Stimulated activated naive CD8-positive, alpha-beta T cell treated with anti-CD3 and anti-CD28 coated beads, Interleukin-15, amount 100 ng/mL, for 72 hours (primary cell): ENCODE results near the gene CACNG4.

Experiments
- ATAC-seq: fragments of 150-1000 bp; cut with Tn5 transposase; 2 replicates; pipeline ENCODE4 v1.10.0; 2021; ENCODE audit warnings: mild to moderate bottlenecking, moderate library complexity
- DNase-seq, 2 donors: peaks; one replicate each; pipeline ENCODE4 v3.0.0; 2021 to 2022
- H3K27ac Mint-ChIP-seq, 2 donors: one replicate each; pipeline ENCODE4 v1.8.0; 2022; ENCODE audit warnings: mild to moderate bottlenecking in 2 of 2, mixed read lengths in 2 of 2, moderate library complexity in 2 of 2
- H3K27me3 Mint-ChIP-seq: one replicate; pipeline ENCODE4 v1.8.0; 2022; ENCODE audit warnings: mixed read lengths
- H3K4me1 Mint-ChIP-seq: one replicate; pipeline ENCODE4 v1.8.0; 2022; ENCODE audit warnings: mild to moderate bottlenecking, mixed read lengths
- H3K4me3 Mint-ChIP-seq, 2 donors: one replicate each; pipeline ENCODE4 v1.8.0; 2022; ENCODE audit warnings: mild to moderate bottlenecking in 2 of 2, mixed read lengths in 2 of 2, moderate library complexity in 1 of 2
- H3K9me3 Mint-ChIP-seq, 2 donors: one replicate each; pipeline ENCODE4 v1.8.0; 2022; ENCODE audit warnings: mixed read lengths in 2 of 2

CACNG4 gene

DNA sequence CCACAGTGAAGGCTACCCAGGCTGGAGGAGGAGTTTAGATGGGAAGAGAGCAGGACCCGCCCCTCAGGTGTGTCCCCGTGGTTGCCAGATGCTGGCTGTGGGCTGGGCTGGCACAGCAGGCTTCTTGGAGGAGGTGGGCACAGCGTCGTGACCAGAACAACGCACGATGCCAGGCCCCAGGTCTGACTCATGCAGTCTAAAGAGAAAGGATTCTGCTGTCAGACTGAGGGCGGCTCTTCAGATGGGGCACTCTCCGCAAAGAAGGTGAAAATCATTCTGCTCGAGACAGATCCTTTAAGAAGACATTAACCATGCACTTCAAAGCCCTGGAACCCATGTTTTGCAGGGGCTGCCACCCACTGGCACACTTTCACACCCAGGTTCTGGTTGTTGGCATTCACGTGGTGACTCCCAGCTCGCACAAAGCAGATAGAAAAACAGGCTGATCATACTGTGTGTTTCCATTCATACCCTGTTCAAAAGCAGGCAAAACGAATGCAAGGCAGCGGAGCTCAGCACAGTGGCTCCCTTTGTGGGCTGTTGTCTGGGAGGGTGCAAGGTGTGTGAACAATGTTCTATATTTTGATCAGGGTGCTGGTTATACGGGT lies 19.0 kb downstream of the CACNG4 start:
- DNase-seq = no peak
- Mint-ChIP-seq H3K27ac (no peak overlapping the region), H3K4me3 (no peak overlapping the region), H3K4me1 (peaks cover 14% of the 10 kb centered on the region), H3K27me3 (peaks cover 58% of the 10 kb centered on the region), H3K9me3 (no peaks in the 10 kb centered on the region)
- ATAC-seq = no peak

GRCh38 chr17:66984730-66985129 lies 20.2 kb downstream of the CACNG4 start:
- peaks cover 60% of the 10 kb centered on the region for H3K27me3 Mint-ChIP-seq

GRCh38 chr17:66985338-66986237 lies 21.1 kb downstream of the CACNG4 start:
- peak overlapping the region; percentile 79 to 88 for H3K27ac Mint-ChIP-seq
- peak overlapping the region; percentile 20 to 40 for H3K4me3 Mint-ChIP-seq
- peak; percentile 83 for ATAC-seq
- peaks cover 14% of the 10 kb centered on the region for H3K4me1 Mint-ChIP-seq
- peaks cover 66% of the 10 kb centered on the region for H3K27me3 Mint-ChIP-seq
- peak in 1 of 2 donors; percentile 43 for DNase-seq
- no peaks in the 10 kb centered on the region for H3K9me3 Mint-ChIP-seq

More at GRCh38 chr17:66984730-66985129, 20.2 kb downstream of the CACNG4 start:
- DNase-seq (no peak), ATAC-seq (no peak)
- Mint-ChIP-seq H3K9me3 (no peaks in the 10 kb centered on the region), H3K4me1 (peaks cover 14% of the 10 kb centered on the region), H3K27ac (peak overlapping the region in 1 of 2 donors; percentile 79), H3K4me3 (no peak overlapping the region)

DNA sequence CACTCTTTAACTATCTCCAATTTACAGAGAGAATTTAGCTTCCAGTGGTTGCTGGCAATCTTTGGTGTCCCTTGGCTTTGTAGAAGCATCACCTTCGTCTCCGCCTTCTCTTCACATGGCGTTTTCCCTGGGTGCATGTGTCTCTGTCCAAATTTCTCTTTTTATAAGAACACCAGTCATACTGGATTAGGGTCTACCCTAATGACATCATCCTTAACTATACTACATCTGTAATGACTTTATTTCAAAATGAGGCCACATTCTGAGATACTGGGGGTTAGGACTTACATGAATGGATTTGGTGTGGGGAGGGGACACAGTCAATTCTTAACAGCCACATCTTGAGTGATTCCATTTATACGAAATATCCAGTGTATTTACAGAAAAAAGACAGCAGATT lies 22.2 kb downstream of the CACNG4 start:
- H3K27ac Mint-ChIP-seq = peak overlapping the region in 1 of 2 donors; percentile 31
- H3K27me3 Mint-ChIP-seq = peaks cover 75% of the 10 kb centered on the region
- peaks cover 14% of the 10 kb centered on the region for H3K4me1 Mint-ChIP-seq
- ATAC-seq (no peak), DNase-seq (no peak)
- H3K4me3 Mint-ChIP-seq = no peak overlapping the region
- no peaks in the 10 kb centered on the region for H3K9me3 Mint-ChIP-seq

DNA sequence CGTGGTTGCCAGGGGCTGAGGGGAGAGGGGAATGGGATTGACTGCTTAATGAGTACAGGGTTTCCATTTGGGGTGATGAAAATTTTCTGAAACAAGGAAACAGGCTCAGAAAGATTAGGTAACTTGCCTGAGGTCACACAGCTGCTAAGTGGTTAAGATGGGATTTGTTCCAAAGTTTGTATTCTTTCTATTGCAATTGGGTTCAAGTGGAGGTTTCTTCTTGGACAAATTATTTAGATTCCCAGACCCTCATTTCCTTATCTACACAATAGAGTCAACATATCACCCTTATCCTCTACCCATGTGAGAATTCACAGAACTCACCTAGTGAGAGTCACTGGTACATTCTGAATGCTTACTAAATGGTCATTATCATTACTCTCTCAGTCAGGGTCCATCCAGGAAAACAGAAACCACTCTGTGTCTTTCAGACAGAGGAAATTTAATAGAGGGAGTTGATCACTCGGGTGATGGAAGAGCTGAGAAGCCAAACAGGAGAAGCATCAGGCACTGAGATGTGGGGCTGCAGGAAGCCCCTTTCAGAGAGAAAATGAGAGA lies 22.6 kb downstream of the CACNG4 start:
- ATAC-seq = no peak
- DNase-seq = no peak
- peaks cover 14% of the 10 kb centered on the region for H3K4me1 Mint-ChIP-seq
- no peaks in the 10 kb centered on the region for H3K9me3 Mint-ChIP-seq
- peaks cover 76% of the 10 kb centered on the region for H3K27me3 Mint-ChIP-seq
- no peak overlapping the region for H3K4me3 Mint-ChIP-seq
- H3K27ac Mint-ChIP-seq = no peak overlapping the region

GRCh38 chr17:66988069-66988798 lies 23.7 kb downstream of the CACNG4 start:
- Mint-ChIP-seq H3K4me1 (peaks cover 14% of the 10 kb centered on the region), H3K27me3 (peaks cover 70% of the 10 kb centered on the region), H3K4me3 (no peak overlapping the region), H3K27ac (no peak overlapping the region), H3K9me3 (no peaks in the 10 kb centered on the region)
- DNase-seq = no peak
- ATAC-seq = no peak

DNA sequence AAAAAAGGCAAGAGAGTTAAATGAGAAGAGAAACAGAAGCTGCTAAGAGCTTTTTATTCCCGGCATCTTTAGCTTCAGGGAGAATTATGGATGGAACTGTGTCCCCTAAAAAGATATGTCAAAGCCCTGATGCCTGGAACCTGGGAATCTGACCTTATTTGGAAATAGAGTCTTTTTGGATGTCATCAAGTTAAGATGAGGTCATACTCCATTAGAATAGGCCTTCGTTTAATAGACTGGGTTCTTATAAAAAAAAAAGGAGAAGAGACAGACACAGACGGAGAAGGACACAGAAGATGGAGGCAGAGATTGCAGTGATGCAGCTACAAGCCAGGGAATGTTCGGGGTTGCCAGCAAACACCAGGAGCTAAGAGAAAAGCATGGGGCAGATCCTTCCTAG lies 24.6 kb downstream of the CACNG4 start:
- H3K9me3 Mint-ChIP-seq = no peaks in the 10 kb centered on the region

GRCh38 chr17:66989579-66989978 lies 25.1 kb downstream of the CACNG4 start:
- no peak for DNase-seq
- H3K27ac Mint-ChIP-seq = no peak overlapping the region
- H3K4me3 Mint-ChIP-seq = no peak overlapping the region
- no peak for ATAC-seq
- H3K27me3 Mint-ChIP-seq = peaks cover 65% of the 10 kb centered on the region
- H3K4me1 Mint-ChIP-seq = peaks cover 14% of the 10 kb centered on the region
- no peaks in the 10 kb centered on the region for H3K9me3 Mint-ChIP-seq

More for the DNA sequence above, 24.6 kb downstream of the CACNG4 start:
- DNase-seq (no peak), ATAC-seq (no peak)
- Mint-ChIP-seq H3K27ac (no peak overlapping the region), H3K4me1 (peaks cover 14% of the 10 kb centered on the region), H3K4me3 (no peak overlapping the region), H3K27me3 (peaks cover 66% of the 10 kb centered on the region)

DNA sequence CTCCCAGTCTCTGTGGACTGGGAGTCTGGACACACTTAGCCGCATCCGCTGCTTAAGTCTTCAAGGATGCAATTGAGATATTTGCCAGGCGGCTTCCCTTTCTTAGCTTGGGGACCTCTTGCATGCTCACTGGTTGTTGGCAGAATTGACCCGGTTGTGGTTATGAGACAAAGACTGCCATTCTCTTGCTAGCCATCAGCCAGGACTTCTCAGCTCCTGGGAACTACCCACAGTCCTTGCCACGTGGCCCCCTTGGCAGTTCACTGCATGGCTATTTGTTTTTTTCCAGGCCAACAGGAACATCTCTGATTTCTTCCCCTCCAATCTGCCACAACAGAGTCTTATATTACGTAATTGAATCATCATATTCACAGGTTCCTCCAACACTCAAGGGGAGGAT lies 25.5 kb downstream of the CACNG4 start:
- H3K4me1 Mint-ChIP-seq = peaks cover 10% of the 10 kb centered on the region

DNA sequence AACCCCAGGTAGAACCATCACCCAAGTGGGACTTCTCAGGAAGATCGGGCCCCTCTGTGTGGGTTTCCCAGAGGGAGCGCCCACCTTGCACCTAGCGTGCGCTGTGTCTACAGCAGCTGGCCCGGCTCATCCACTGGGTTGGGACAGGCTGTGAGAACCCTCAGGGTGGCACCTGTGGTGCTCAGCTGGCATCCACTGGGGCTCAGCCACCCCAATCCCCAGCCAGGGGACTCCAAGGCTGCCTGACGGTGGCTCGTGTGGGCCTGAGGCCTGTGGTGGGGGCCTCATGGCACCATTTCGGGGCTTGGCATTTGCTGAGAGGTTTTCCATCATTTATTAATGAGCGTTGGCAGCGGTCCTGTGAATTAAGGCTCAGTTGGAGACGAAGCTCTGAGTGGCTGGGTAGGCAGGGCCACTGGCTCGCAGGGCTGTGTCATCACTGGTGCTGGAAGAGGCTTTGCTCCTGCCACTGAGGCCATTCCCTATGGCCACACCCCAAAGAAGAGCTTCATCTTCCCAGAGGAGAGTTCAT lies 28.5 kb downstream of the CACNG4 start:
- H3K27me3 Mint-ChIP-seq = peaks cover 40% of the 10 kb centered on the region
- no peak overlapping the region for H3K27ac Mint-ChIP-seq
- DNase-seq = no peak

More for the DNA sequence above, 25.5 kb downstream of the CACNG4 start:
- peaks cover 60% of the 10 kb centered on the region for H3K27me3 Mint-ChIP-seq
- H3K27ac Mint-ChIP-seq = no peak overlapping the region
- DNase-seq (no peak), ATAC-seq (no peak)
- no peaks in the 10 kb centered on the region for H3K9me3 Mint-ChIP-seq
- H3K4me3 Mint-ChIP-seq = no peak overlapping the region

DNA sequence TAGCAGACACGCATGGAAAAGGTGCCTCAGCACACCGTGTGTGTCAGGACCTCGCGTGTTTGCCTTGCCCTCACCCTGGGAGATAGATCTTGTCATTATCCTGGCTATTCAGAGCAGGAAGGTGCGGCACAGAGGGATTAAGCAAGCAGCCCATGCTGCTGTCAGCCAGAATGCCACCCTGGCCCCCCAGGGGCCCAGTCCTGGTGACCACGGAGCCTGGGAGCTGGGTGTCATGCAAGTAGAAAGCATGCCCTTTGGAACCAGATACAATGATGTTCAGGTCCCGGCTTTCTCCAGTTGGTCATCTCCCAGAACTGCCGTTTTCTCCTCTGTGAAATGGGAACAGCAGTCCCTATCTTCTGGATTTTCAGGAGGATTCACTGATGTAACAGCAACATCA lies 29.9 kb downstream of the CACNG4 start:
- H3K9me3 Mint-ChIP-seq = no peaks in the 10 kb centered on the region
- ATAC-seq (no peak), DNase-seq (no peak)
- H3K27me3 Mint-ChIP-seq = peaks cover 27% of the 10 kb centered on the region
- H3K27ac Mint-ChIP-seq = no peak overlapping the region
- H3K4me1 Mint-ChIP-seq = no peaks in the 10 kb centered on the region
- H3K4me3 Mint-ChIP-seq = no peak overlapping the region

More for the DNA sequence above, 28.5 kb downstream of the CACNG4 start:
- no peak overlapping the region for H3K4me3 Mint-ChIP-seq
- no peaks in the 10 kb centered on the region for H3K9me3 Mint-ChIP-seq
- H3K4me1 Mint-ChIP-seq = no peaks in the 10 kb centered on the region
- no peak for ATAC-seq

DNA sequence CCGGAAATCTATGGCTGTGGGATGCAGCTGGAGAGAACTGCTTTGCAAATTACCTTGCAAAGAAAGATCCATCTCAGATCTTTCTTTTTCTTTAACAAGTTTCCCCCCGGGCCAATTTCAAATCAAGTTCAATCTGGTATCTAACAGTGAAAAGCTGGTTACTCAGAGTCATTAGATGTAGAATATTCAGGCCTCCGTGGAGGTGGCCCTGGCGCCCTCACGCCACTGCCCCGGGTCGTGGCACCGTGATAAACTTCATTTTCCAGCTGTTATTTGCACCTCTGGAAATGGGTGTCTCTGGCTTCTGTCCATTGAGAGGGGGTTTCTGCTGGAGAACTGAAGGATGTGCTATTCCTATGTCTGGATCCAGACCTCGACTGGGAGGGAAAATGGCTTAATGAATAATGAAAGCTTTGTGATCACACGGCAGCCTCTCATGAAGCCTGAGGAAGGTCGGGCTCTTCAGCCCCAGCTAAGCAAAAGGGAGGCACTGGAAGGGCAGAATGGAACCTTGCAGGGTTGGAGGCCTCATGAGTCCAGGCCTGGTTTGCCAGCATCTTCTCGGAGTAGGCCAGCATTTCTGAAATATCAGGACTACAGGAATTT lies 30.5 kb downstream of the CACNG4 start:
- H3K27me3 Mint-ChIP-seq = peaks cover 20% of the 10 kb centered on the region
- H3K27ac Mint-ChIP-seq = peak overlapping the region in 1 of 2 donors; percentile 82

DNA sequence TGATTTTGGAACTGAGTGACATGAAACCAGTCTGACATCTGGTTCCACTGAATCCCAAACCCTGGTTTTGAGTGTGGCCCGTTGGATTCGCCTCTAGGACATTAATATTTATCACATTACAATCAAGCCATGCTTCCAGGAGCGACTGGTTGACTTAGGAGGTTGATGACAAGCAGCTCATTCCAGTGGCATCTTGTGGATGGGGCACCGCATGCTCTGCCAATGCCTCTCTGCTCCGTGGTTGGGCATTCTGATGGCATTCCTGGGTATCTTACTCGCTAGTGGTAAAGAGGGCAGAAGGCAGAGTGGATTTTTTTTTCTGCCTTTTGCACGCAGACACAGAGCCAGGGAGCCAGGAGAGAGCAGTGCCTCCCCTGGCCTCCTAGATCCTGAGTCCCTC lies 31.4 kb downstream of the CACNG4 start:
- peaks cover 16% of the 10 kb centered on the region for H3K27me3 Mint-ChIP-seq
- H3K9me3 Mint-ChIP-seq = peaks cover 0 to 7% of the 10 kb centered on the region in 2 donors
- H3K27ac Mint-ChIP-seq = no peak overlapping the region
- ATAC-seq (no peak), DNase-seq (no peak)
- no peaks in the 10 kb centered on the region for H3K4me1 Mint-ChIP-seq
- no peak overlapping the region for H3K4me3 Mint-ChIP-seq

More for the DNA sequence above, 30.5 kb downstream of the CACNG4 start:
- Mint-ChIP-seq H3K9me3 (peaks cover 0 to 2% of the 10 kb centered on the region in 2 donors), H3K4me3 (no peak overlapping the region), H3K4me1 (no peaks in the 10 kb centered on the region)
- DNase-seq (no peak), ATAC-seq (no peak)

GRCh38 chr17:66996926-66997325 lies 32.4 kb downstream of the CACNG4 start:
- ATAC-seq = no peak
- Mint-ChIP-seq H3K27me3 (peaks cover 7% of the 10 kb centered on the region), H3K9me3 (peaks cover 0 to 16% of the 10 kb centered on the region in 2 donors), H3K4me3 (no peak overlapping the region), H3K27ac (no peak overlapping the region), H3K4me1 (no peaks in the 10 kb centered on the region)
- DNase-seq = no peak

GRCh38 chr17:67003231-67003630 lies 38.7 kb downstream of the CACNG4 start:
- H3K9me3 Mint-ChIP-seq = peaks cover 0 to 16% of the 10 kb centered on the region in 2 donors
- no peak for ATAC-seq
- no peak for DNase-seq
- H3K27me3 Mint-ChIP-seq = peaks cover 31% of the 10 kb centered on the region
- H3K4me1 Mint-ChIP-seq = no peaks in the 10 kb centered on the region
- no peak overlapping the region for H3K27ac Mint-ChIP-seq
- no peak overlapping the region for H3K4me3 Mint-ChIP-seq
